Small intestine (tissue), 7 donors: ENCODE results near the gene CREBRF. TPM values are rescaled to one million over a fixed set of nuclear protein-coding genes. Genes with fewer than 3 reads are reported as not detected.
"Not testable (repeated sequence)": the region's sequence is repeated elsewhere in the genome, so short reads cannot be mapped to it uniquely, and the experiment has no call there.

Experiments
- DNase-seq, 2 donors: peaks; one replicate each; pipeline versions ENCODE4 v3.0.0 to v3.0.0-alpha.2; 2013
- FAIRE-seq: peaks from 2 replicates; lab custom pipeline; 2012; peaks lifted over from hg19 to GRCh38; lab: Jason Lieb, UNC
- H3K27ac ChIP-seq, 3 donors: one replicate each; pipeline ENCODE4 v1.5.1; 2013; ENCODE audit warnings: low read length in 2 of 3, mild to moderate bottlenecking in 2 of 3, control low read depth in 1 of 3, inconsistent platforms in 1 of 3, low read depth in 1 of 3, moderate library complexity in 1 of 3
- H3K27me3 ChIP-seq, 3 donors: one replicate each; pipeline ENCODE4 v1.6.1; 2013; ENCODE audit warnings: low read length in 3 of 3, inconsistent platforms in 1 of 3; ENCODE audit not compliant: control insufficient read depth in 3 of 3, insufficient read depth in 3 of 3
- H3K36me3 ChIP-seq, 3 donors: one replicate each; pipeline ENCODE4 v1.6.1; 2013; ENCODE audit warnings: low read length in 3 of 3, inconsistent platforms in 1 of 3, low read depth in 1 of 3, mild to moderate bottlenecking in 1 of 3, moderate library complexity in 1 of 3; ENCODE audit not compliant: control insufficient read depth in 3 of 3, insufficient read depth in 2 of 3
- H3K4me1 ChIP-seq, 3 donors: one replicate each; pipeline ENCODE4 v1.6.1; 2013; ENCODE audit warnings: low read length in 2 of 3, inconsistent platforms in 1 of 3, low read depth in 1 of 3, mild to moderate bottlenecking in 1 of 3, moderate library complexity in 1 of 3; ENCODE audit not compliant: control insufficient read depth in 3 of 3, insufficient read depth in 2 of 3
- H3K4me3 ChIP-seq, 3 donors: one replicate each; pipeline ENCODE4 v1.5.1; 2013; ENCODE audit warnings: low read length in 3 of 3, control low read depth in 1 of 3, inconsistent platforms in 1 of 3, low read depth in 1 of 3, mild to moderate bottlenecking in 1 of 3, moderate library complexity in 1 of 3
- H3K9me3 ChIP-seq, 2 donors: one replicate each; pipeline ENCODE4 v1.6.1; 2013; ENCODE audit warnings: low read depth in 1 of 2, low read length in 1 of 2; ENCODE audit not compliant: control insufficient read depth in 2 of 2, insufficient read depth in 1 of 2
- WGBS, 3 donors: extraction: QIAGEN DNeasy Blood & Tissue Kit; methylation state at CpG; one replicate each; pipeline ENCODE4 v1.1.7; 2013; 5-methylcytosine and 5-hydroxymethylcytosine counted together
- polyA plus RNA-seq, 4 donors: library from polyadenylated mRNA; stranded (reverse) in 3 of 4; unstranded in 1 of 4; fragments of 200-250 nt in 3 of 4; fragments of 120-200 nt in 1 of 4; gene quantifications; one replicate each; pipeline versions ENCODE4 v1.2.1 to v1.2.3, GENCODE V29; 2013
- donor health status: healthy with polysubstance abuse.
- donor health status: control.
- donor health status: control.
- donor health status: Bipolar disorder and iron deficiency.
- donor health status: healthy.

CREBRF gene
- polyA plus RNA-seq, 4 donors, result 3.8 to 26.0 (median 6.1) TPM

GRCh38 chr5:173027905-173028304 is 28.2 kb upstream of the CREBRF start:
- peaks cover 0 to 20% (median 3%) of the 10 kb centered on the region in 3 donors for H3K36me3 ChIP-seq
- FAIRE-seq (no peak), DNase-seq (no peak)
- H3K4me1 ChIP-seq, result peaks cover 0 to 10% (median 8%) of the 10 kb centered on the region in 3 donors
- H3K27me3 ChIP-seq, result no peaks in the 10 kb centered on the region
- 66 to 82% (median 77%) methylated on average over 7 of the region's 7 CpGs for WGBS, 3 donors
- no peak overlapping the region for H3K27ac ChIP-seq
- no peaks in the 10 kb centered on the region for H3K9me3 ChIP-seq
- no peak overlapping the region for H3K4me3 ChIP-seq

GRCh38 chr5:173028811-173029327 is 27.3 kb upstream of the CREBRF start:
- 81 to 86% (median 81%) methylated on average over 4 of the region's 4 CpGs for WGBS, 3 donors

GRCh38 chr5:173029499-173029921 is 26.6 kb upstream of the CREBRF start:
- Histone ChIP-seq H3K36me3 (peaks cover 0 to 11% (median 6%) of the 10 kb centered on the region in 3 donors), H3K4me3 (no peak overlapping the region), H3K27me3 (no peaks in the 10 kb centered on the region), H3K9me3 (no peaks in the 10 kb centered on the region), H3K27ac (peak overlapping the region in 2 of 3 donors; percentile 22 to 82), H3K4me1 (peaks cover 0 to 10% (median 8%) of the 10 kb centered on the region in 3 donors)
- WGBS, 3 donors, result 34 to 64% (median 51%) methylated on average over 5 of the region's 5 CpGs
- DNase-seq (no peak), FAIRE-seq (no peak)

More at GRCh38 chr5:173028811-173029327, 27.3 kb upstream of the CREBRF start:
- DNase-seq (no peak), FAIRE-seq (no peak)
- Histone ChIP-seq H3K9me3 (no peaks in the 10 kb centered on the region), H3K27ac (peak overlapping the region in 1 of 3 donors; percentile 82), H3K36me3 (peaks cover 0 to 12% (median 2%) of the 10 kb centered on the region in 3 donors), H3K4me3 (no peak overlapping the region), H3K4me1 (peaks cover 0 to 10% (median 8%) of the 10 kb centered on the region in 3 donors), H3K27me3 (no peaks in the 10 kb centered on the region)

- not testable (repeated sequence) for FAIRE-seq
- H3K4me1 ChIP-seq, result peaks cover 0 to 10% (median 8%) of the 10 kb centered on the region in 3 donors
- 97 to 99% (median 97%) methylated on average over 3 of the region's 3 CpGs for WGBS, 3 donors
Observed at GRCh38 chr5:173032096-173032495, 24.1 kb upstream of the CREBRF start.

GRCh38 chr5:173032730-173033129 is 23.4 kb upstream of the CREBRF start:
- Histone ChIP-seq H3K27me3 (no peaks in the 10 kb centered on the region), H3K36me3 (peaks cover 0 to 12% (median 7%) of the 10 kb centered on the region in 3 donors), H3K9me3 (no peaks in the 10 kb centered on the region), H3K4me1 (peaks cover 0 to 10% (median 8%) of the 10 kb centered on the region in 3 donors), H3K4me3 (no peak overlapping the region), H3K27ac (no peak overlapping the region)
- WGBS, 3 donors, result 96 to 97% (median 96%) methylated on average over 3 of the region's 3 CpGs
- FAIRE-seq (no peak), DNase-seq (no peak)

More at GRCh38 chr5:173032096-173032495, 24.1 kb upstream of the CREBRF start:
- H3K27me3 ChIP-seq, H3K4me3 ChIP-seq, H3K27ac ChIP-seq, DNase-seq, H3K9me3 ChIP-seq: not testable (repeated sequence)
- peaks cover 0 to 12% (median 7%) of the 10 kb centered on the region in 3 donors for H3K36me3 ChIP-seq

- H3K4me3 ChIP-seq, result no peak overlapping the region
- no peaks in the 10 kb centered on the region for H3K9me3 ChIP-seq
- H3K27me3 ChIP-seq, result no peaks in the 10 kb centered on the region
- DNase-seq, result no peak
- H3K27ac ChIP-seq, result no peak overlapping the region
- peaks cover 0 to 6% (median 4%) of the 10 kb centered on the region in 3 donors for H3K4me1 ChIP-seq
- WGBS, 3 donors, result 78 to 84% (median 83%) methylated on average over 6 of the region's 6 CpGs
- no peak for FAIRE-seq
- peaks cover 0 to 12% (median 7%) of the 10 kb centered on the region in 3 donors for H3K36me3 ChIP-seq
Observed at GRCh38 chr5:173033923-173034322, 22.2 kb upstream of the CREBRF start.

- Histone ChIP-seq H3K4me3 (no peak overlapping the region), H3K27ac (peak overlapping the region in 1 of 3 donors; percentile 78), H3K4me1 (no peaks in the 10 kb centered on the region), H3K36me3 (peaks cover 0 to 10% (median 7%) of the 10 kb centered on the region in 3 donors), H3K27me3 (no peaks in the 10 kb centered on the region), H3K9me3 (peaks cover 0 to 7% of the 10 kb centered on the region in 2 donors)
- WGBS, 3 donors, result 80 to 90% (median 88%) methylated on average over 23 to 24 of the region's 24 CpGs
- DNase-seq (no peak), FAIRE-seq (no peak)
Observed at GRCh38 chr5:173035904-173036707, 20.0 kb upstream of the CREBRF start.

- Histone ChIP-seq H3K36me3 (peaks cover 0 to 10% (median 6%) of the 10 kb centered on the region in 3 donors), H3K9me3 (peaks cover 0 to 11% of the 10 kb centered on the region in 2 donors), H3K4me3 (no peak overlapping the region), H3K4me1 (peaks cover 0 to 10% (median 0%) of the 10 kb centered on the region in 3 donors), H3K27ac (no peak overlapping the region), H3K27me3 (no peaks in the 10 kb centered on the region)
- no peak for DNase-seq
- 86 to 91% (median 90%) methylated on average over 3 of the region's 3 CpGs for WGBS, 3 donors
- no peak for FAIRE-seq
Observed at GRCh38 chr5:173039188-173039587, 17.0 kb upstream of the CREBRF start.
